B cell (primary cell): ENCODE results near the gene SDK1. TPM values are rescaled to one million over a fixed set of nuclear protein-coding genes. Genes with fewer than 3 reads are reported as not detected.

Experiments
- ATAC-seq: fragments of 200-7000 bp; cut with Tn5 transposase; one replicate; pipeline ENCODE4 v1.10.0; 2021; ENCODE audit warnings: low read depth, mild to moderate bottlenecking, moderate number of reproducible peaks, moderate library complexity
- CTCF ChIA-PET: fragments of 350-600 bp; sonication (Branson Sonifier 250); formaldehyde crosslinking; loops from one replicate; lab custom pipeline; 2021; ENCODE audit warnings: antibody characterized with exemption, inconsistent platforms; lab: Charles Lee
- POLR2A ChIA-PET: fragments of 350-600 bp; sonication (Branson Sonifier 250); formaldehyde crosslinking; loops from one replicate; lab custom pipeline; 2021; ENCODE audit warnings: antibody characterized with exemption; lab: Charles Lee
- DNase-seq: peaks from one replicate; pipeline ENCODE4 v3.0.0; 2013
- H2AFZ ChIP-seq: 2 replicates; pipeline ENCODE4 v1.6.1; 2012; ENCODE audit warnings: mild to moderate bottlenecking, low read depth, low read length; ENCODE audit not compliant: insufficient read depth, poor library complexity, severe bottlenecking
- H3K27ac ChIP-seq, 2 donors: 1 replicate in 1 of 2; 2 replicates in 1 of 2; pipeline ENCODE4 v1.5.1; 2012 to 2013; ENCODE audit warnings: low read length in 2 of 2, mild to moderate bottlenecking in 2 of 2, moderate library complexity in 1 of 2
- H3K27me3 ChIP-seq, 4 experiments: fragments of 200-600 bp in 1 of 4; sonication (generic) in 1 of 4; replicated peaks in 1 of 4; 1 replicate in 2 of 4; 2 replicates in 2 of 4; pipeline versions ENCODE4 v1.6.1 to v1.7.0; 2013 to 2016; ENCODE audit warnings: low read length in 3 of 4, mild to moderate bottlenecking in 2 of 4, mixed read lengths in 1 of 4, moderate library complexity in 1 of 4; ENCODE audit not compliant: insufficient read depth in 4 of 4, control insufficient read depth in 3 of 4; ENCODE audit errors: control extremely low read depth in 1 of 4
- H3K36me3 ChIP-seq, 2 experiments: replicated peaks in 1 of 2; 1 replicate in 1 of 2; 2 replicates in 1 of 2; pipeline versions ENCODE4 v1.6.1 to v1.7.1; 2013; ENCODE audit warnings: low read length in 1 of 2; ENCODE audit not compliant: insufficient read depth in 2 of 2, control insufficient read depth in 1 of 2; ENCODE audit errors: control extremely low read depth in 1 of 2, extremely low read depth in 1 of 2
- H3K4me1 ChIP-seq, 2 donors: fragments of 200-600 bp in 1 of 2; sonication (generic) in 1 of 2; 1 replicate in 1 of 2; 2 replicates in 1 of 2; pipeline versions ENCODE4 v1.5.1 to v1.6.1; 2013 to 2017; ENCODE audit warnings: low read length in 2 of 2; ENCODE audit not compliant: control insufficient read depth in 2 of 2, insufficient read depth in 2 of 2
- H3K4me2 ChIP-seq: replicated peaks from 2 replicates; pipeline ENCODE3; 2012; ENCODE audit warnings: mild to moderate bottlenecking, low read depth, low read length; ENCODE audit not compliant: poor library complexity, severe bottlenecking
- H3K4me3 ChIP-seq, 5 experiments: fragments of 200-600 bp in 1 of 5; sonication (generic) in 1 of 5; 1 replicate in 3 of 5; 2 replicates in 2 of 5; pipeline versions ENCODE4 v1.5.1 to v1.7.0; 2011 to 2016; ENCODE audit warnings: low read length in 4 of 5, mild to moderate bottlenecking in 4 of 5, low read depth in 2 of 5, control low read depth in 1 of 5, moderate library complexity in 1 of 5; ENCODE audit not compliant: insufficient read depth in 1 of 5; ENCODE audit errors: control extremely low read depth in 1 of 5, extremely low read depth in 1 of 5
- H3K79me2 ChIP-seq: fragments of 200-600 bp; sonication (generic); one replicate; pipeline ENCODE4 v1.6.0; 2016; ENCODE audit warnings: low read length; ENCODE audit not compliant: control insufficient read depth, insufficient read depth
- H3K9ac ChIP-seq: fragments of 200-600 bp; sonication (generic); 2 replicates; pipeline ENCODE4 v1.6.1; 2017; ENCODE audit warnings: mild to moderate bottlenecking, low read length, moderate library complexity
- H3K9me3 ChIP-seq, 3 donors: one replicate each; pipeline versions ENCODE4 v1.6.1 to v1.7.1; 2013; ENCODE audit warnings: low read length in 2 of 3; ENCODE audit not compliant: control insufficient read depth in 2 of 3, insufficient read depth in 1 of 3; ENCODE audit errors: control extremely low read depth in 1 of 3
- H4K20me1 ChIP-seq: 2 replicates; pipeline ENCODE4 v1.6.0; 2012; ENCODE audit warnings: mild to moderate bottlenecking, low read length; ENCODE audit not compliant: insufficient read depth, control insufficient read depth, poor library complexity, severe bottlenecking
- H3K27ac Mint-ChIP-seq: one replicate; pipeline ENCODE4 v1.8.0; 2021; ENCODE audit warnings: mixed read lengths
- H3K27me3 Mint-ChIP-seq: one replicate; pipeline ENCODE4 v1.8.0; 2021; ENCODE audit warnings: mixed read lengths
- H3K4me1 Mint-ChIP-seq: one replicate; pipeline ENCODE4 v1.8.0; 2021; ENCODE audit warnings: mixed read lengths
- H3K4me3 Mint-ChIP-seq: one replicate; pipeline ENCODE4 v1.8.0; 2021; ENCODE audit warnings: mixed read lengths
- H3K9me3 Mint-ChIP-seq: one replicate; pipeline ENCODE4 v1.8.0; 2022; ENCODE audit warnings: mixed read lengths; ENCODE audit not compliant: insufficient read depth
- EZH2 ChIP-seq: IDR thresholded peaks from 2 replicates; pipeline ENCODE4 v1.6.1; 2012; ENCODE audit warnings: borderline replicate concordance, low read depth, mild to moderate bottlenecking, moderate library complexity, low read length; ENCODE audit not compliant: insufficient read depth, poor library complexity, severe bottlenecking
- WGBS: methylation state at CpG from one replicate; pipeline ENCODE4 v1.1.5; 2013; ENCODE audit warnings: missing lambda C conversion rate; ENCODE audit not compliant: insufficient coverage; 5-methylcytosine and 5-hydroxymethylcytosine counted together
- intact Hi-C: fragments of 100-400 bp; cut with micrococcal nuclease; formaldehyde crosslinking; loops from one replicate; pipeline ENCODE4 v1.10.0; 2022
- polyA plus RNA-seq: library from polyadenylated mRNA; depleted of rRNA; stranded (reverse); fragments of >200 nt; gene quantifications from 2 replicates; pipeline ENCODE4 v1.2.3, GENCODE V29; 2012
- total RNA-seq, 2 donors: library from RNA; stranded (reverse); fragments of 120-200 nt in 1 of 2; gene quantifications; 1 replicate in 1 of 2; 2 replicates in 1 of 2; pipeline versions ENCODE4 v1.2.3 to v1.2.4, GENCODE V29; 2013 to 2022
- TF ChIP-seq, protein P1 (sequence below): fragments of 200-600 bp; IDR thresholded peaks from one replicate; pipeline ENCODE4 v1.8.0; 2022; ENCODE audit warnings: antibody characterized with exemption, mild to moderate bottlenecking

SDK1 gene
- total and polyA plus RNA-seq, 2 donors (not counting 1 experiment from before 2014, with no cell fraction given), result 0.73 to 2.0 TPM

DNA sequence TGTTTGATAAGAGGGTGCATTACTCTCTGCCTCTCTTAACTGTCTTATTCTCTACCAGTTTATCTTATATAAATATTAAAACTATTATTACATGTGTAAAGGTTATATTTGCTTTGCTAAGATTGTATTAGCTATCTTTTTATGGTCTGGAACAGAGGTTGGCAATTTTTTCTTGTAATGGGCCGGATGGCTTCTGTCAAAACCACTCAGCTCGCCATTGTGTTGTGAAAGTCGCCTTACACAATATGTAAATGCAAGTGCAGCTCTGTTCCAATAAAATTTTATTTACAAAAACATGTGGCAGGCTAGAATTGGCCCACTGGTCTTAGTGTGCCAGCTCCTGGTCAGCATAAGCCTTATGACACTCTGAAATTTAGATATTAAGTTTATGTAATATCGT lies 185.8 kb downstream of the SDK1 start:
- no peaks in the 10 kb centered on the region for H3K79me2 ChIP-seq
- H3K36me3 ChIP-seq, result no peaks in the 10 kb centered on the region
- no peaks in the 10 kb centered on the region for H3K27me3 ChIP-seq
- intact Hi-C loops, result no loop called here
- Mint-ChIP-seq H3K27ac (no peak overlapping the region), H3K4me3 (no peak overlapping the region), H3K4me1 (peaks cover 4% of the 10 kb centered on the region), H3K27me3 (peaks cover 30% of the 10 kb centered on the region), H3K9me3 (no peaks in the 10 kb centered on the region)
- POLR2A ChIA-PET, result no interaction called here
- H3K27ac ChIP-seq, result no peak overlapping the region
- H4K20me1 ChIP-seq, result no peaks in the 10 kb centered on the region
- no peak overlapping the region for H3K4me3 ChIP-seq
- H3K9ac ChIP-seq, result no peak overlapping the region
- TF ChIP-seq, protein P1, sequence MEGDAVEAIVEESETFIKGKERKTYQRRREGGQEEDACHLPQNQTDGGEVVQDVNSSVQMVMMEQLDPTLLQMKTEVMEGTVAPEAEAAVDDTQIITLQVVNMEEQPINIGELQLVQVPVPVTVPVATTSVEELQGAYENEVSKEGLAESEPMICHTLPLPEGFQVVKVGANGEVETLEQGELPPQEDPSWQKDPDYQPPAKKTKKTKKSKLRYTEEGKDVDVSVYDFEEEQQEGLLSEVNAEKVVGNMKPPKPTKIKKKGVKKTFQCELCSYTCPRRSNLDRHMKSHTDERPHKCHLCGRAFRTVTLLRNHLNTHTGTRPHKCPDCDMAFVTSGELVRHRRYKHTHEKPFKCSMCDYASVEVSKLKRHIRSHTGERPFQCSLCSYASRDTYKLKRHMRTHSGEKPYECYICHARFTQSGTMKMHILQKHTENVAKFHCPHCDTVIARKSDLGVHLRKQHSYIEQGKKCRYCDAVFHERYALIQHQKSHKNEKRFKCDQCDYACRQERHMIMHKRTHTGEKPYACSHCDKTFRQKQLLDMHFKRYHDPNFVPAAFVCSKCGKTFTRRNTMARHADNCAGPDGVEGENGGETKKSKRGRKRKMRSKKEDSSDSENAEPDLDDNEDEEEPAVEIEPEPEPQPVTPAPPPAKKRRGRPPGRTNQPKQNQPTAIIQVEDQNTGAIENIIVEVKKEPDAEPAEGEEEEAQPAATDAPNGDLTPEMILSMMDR, result no peak
- TF ChIP-seq EZH2, result no peak
- H3K4me2 ChIP-seq, result no peak overlapping the region
- CTCF ChIA-PET, result interaction anchor here (0.6 to 1.1 kb wide), 2 partner anchors 293 to 349 kb away, joined by 3 read pairs; no protein-coding TSS in a partner anchor
- ATAC-seq (no peak), DNase-seq (no peak)
- no peak overlapping the region for H2AFZ ChIP-seq
- no peaks in the 10 kb centered on the region for H3K4me1 ChIP-seq
- WGBS, result no CpG with 5 or more reads among the region's 4 CpGs
- no peaks in the 10 kb centered on the region for H3K9me3 ChIP-seq

DNA sequence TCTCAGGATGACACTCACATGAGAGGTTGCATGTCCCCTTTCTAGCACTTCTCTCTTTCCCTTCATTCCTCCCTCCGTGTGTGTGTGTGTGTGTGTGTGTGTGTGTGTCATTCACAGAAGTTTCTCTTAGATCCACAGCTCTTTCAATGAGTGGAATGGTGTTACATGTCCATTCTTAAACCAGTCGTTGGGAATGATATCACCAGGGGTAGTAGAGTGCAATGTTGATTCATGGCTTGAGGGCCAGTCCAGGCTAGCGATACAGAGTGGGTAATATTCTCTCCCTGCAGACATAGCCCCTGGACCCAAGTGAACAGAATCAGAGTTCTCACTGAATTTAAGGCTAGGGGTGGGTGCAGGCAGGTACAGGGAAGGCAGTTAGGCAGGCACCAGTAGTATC lies 187.8 kb downstream of the SDK1 start:
- Histone ChIP-seq H3K9ac (no peak overlapping the region), H3K9me3 (no peaks in the 10 kb centered on the region), H3K36me3 (no peaks in the 10 kb centered on the region), H3K4me1 (no peaks in the 10 kb centered on the region), H2AFZ (no peak overlapping the region), H3K4me3 (no peak overlapping the region), H3K79me2 (no peaks in the 10 kb centered on the region), H3K27ac (no peak overlapping the region), H3K27me3 (no peaks in the 10 kb centered on the region), H4K20me1 (no peaks in the 10 kb centered on the region), H3K4me2 (no peak overlapping the region)
- Mint-ChIP-seq H3K9me3 (no peaks in the 10 kb centered on the region), H3K27me3 (peaks cover 25% of the 10 kb centered on the region), H3K4me3 (no peak overlapping the region), H3K27ac (no peak overlapping the region), H3K4me1 (no peaks in the 10 kb centered on the region)
- intact Hi-C loops, result no loop called here
- ATAC-seq, result no peak
- TF ChIP-seq EZH2, result no peak
- TF ChIP-seq, protein P1, result no peak
- ChIA-PET CTCF (no interaction called here), POLR2A (no interaction called here)
- WGBS, result 100% methylated on average over 1 of the region's 3 CpGs
- DNase-seq, result no peak
